NB4 (cell line): ENCODE data around the gene EFTUD2.

ENCODE experiments used
- DNase-seq: peaks from one replicate; pipeline ENCODE4 v3.0.0; 2010; ENCODE audit warnings: low read depth
- H3K4me3 ChIP-seq: one replicate; pipeline ENCODE4 v1.5.1; 2011; ENCODE audit warnings: mild to moderate bottlenecking, low read depth, low read length, moderate library complexity
- MYC ChIP-seq: IDR thresholded peaks from 2 replicates; pipeline ENCODE4 v1.6.1; 2011; ENCODE audit warnings: low read depth, low read length
- POLR2A ChIP-seq: IDR thresholded peaks from 2 replicates; pipeline ENCODE4 v1.6.1; 2011; ENCODE audit warnings: mild to moderate bottlenecking; ENCODE audit not compliant: insufficient read length; ENCODE audit errors: extremely low read depth
- TF ChIP-seq, protein P1 (sequence below): IDR thresholded peaks from one replicate; pipeline ENCODE4 v1.5.1; 2012; ENCODE audit warnings: low read depth, low read length
- TF ChIP-seq, protein P2 (sequence below): IDR thresholded peaks from 2 replicates; pipeline ENCODE4 v1.6.1; 2011; ENCODE audit warnings: low read depth, low read length

EFTUD2 gene

DNA sequence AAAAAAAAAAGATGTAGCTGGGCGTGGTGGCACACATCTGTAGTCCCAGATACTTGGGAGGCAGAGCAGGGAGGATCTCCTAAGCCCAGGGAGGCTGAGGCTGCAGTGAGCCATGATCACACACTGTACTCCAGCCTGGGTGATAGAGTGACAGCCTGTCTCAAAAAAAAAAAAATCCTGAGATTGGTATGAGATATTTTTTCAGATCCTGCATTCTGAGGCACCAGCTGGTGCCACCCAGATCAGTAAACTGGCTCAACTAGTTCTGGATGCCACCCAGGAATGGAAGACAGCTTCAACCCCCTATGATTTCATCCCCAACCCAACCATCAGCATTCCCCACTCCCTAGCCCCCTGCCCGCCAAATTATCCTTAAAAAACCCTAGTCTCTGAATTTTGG lies 62.0 kb downstream of the EFTUD2 start:
- DNase-seq, result no peak
- TF ChIP-seq MYC (no peak), POLR2A (no peak)
- TF ChIP-seq, protein P1, sequence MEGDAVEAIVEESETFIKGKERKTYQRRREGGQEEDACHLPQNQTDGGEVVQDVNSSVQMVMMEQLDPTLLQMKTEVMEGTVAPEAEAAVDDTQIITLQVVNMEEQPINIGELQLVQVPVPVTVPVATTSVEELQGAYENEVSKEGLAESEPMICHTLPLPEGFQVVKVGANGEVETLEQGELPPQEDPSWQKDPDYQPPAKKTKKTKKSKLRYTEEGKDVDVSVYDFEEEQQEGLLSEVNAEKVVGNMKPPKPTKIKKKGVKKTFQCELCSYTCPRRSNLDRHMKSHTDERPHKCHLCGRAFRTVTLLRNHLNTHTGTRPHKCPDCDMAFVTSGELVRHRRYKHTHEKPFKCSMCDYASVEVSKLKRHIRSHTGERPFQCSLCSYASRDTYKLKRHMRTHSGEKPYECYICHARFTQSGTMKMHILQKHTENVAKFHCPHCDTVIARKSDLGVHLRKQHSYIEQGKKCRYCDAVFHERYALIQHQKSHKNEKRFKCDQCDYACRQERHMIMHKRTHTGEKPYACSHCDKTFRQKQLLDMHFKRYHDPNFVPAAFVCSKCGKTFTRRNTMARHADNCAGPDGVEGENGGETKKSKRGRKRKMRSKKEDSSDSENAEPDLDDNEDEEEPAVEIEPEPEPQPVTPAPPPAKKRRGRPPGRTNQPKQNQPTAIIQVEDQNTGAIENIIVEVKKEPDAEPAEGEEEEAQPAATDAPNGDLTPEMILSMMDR, result no peak
- H3K4me3 ChIP-seq, result no peak overlapping the region

DNA sequence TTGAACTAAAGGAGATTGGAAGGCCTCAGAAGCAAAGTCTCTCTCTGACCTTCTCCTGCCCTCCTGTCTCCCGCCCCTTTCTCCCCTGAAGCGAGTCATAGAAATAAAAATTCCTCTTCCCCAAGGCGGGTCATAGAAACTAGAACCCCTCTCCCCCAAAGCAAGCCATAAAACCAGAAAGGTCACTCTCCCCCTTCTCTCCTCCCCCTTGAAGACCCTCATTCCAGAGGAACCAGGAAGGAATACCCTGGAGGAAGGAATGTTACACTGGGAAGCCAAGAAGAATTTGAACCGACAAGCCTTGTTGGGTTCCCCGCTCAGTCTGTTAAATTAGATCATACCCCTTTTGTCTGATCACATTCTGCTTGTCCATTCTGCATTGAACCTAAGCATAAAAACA lies 66.4 kb downstream of the EFTUD2 start:
- no peak overlapping the region for H3K4me3 ChIP-seq
- DNase-seq, result no peak
- TF ChIP-seq MYC (no peak), POLR2A (no peak)
- TF ChIP-seq, protein P2, sequence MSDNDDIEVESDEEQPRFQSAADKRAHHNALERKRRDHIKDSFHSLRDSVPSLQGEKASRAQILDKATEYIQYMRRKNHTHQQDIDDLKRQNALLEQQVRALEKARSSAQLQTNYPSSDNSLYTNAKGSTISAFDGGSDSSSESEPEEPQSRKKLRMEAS, result no peak
- TF ChIP-seq, protein P1, result no peak

DNA sequence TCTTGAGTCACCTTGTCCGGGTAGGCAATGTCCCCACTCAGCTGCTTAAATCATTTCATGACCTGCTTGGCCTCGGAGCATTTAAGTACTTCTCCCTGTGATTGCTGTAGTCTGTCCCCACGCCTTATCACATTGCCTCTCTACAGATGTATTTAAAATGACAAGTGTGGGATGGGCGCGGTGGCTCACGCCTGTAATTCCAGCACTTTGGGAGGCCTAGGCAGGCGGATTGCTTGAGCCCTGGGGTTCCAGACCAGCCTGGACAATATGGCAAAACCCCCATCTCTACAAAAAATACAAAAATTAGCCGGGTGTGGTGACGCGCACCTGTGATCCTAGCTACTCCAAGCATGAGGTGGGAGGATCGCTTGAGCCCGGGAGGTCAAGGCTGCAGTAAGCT lies 67.9 kb downstream of the EFTUD2 start:
- no peak overlapping the region for H3K4me3 ChIP-seq
- TF ChIP-seq POLR2A, result no peak
- TF ChIP-seq, protein P2, result no peak
- TF ChIP-seq, protein P1, result no peak
- no peak for TF ChIP-seq MYC
- no peak for DNase-seq

DNA sequence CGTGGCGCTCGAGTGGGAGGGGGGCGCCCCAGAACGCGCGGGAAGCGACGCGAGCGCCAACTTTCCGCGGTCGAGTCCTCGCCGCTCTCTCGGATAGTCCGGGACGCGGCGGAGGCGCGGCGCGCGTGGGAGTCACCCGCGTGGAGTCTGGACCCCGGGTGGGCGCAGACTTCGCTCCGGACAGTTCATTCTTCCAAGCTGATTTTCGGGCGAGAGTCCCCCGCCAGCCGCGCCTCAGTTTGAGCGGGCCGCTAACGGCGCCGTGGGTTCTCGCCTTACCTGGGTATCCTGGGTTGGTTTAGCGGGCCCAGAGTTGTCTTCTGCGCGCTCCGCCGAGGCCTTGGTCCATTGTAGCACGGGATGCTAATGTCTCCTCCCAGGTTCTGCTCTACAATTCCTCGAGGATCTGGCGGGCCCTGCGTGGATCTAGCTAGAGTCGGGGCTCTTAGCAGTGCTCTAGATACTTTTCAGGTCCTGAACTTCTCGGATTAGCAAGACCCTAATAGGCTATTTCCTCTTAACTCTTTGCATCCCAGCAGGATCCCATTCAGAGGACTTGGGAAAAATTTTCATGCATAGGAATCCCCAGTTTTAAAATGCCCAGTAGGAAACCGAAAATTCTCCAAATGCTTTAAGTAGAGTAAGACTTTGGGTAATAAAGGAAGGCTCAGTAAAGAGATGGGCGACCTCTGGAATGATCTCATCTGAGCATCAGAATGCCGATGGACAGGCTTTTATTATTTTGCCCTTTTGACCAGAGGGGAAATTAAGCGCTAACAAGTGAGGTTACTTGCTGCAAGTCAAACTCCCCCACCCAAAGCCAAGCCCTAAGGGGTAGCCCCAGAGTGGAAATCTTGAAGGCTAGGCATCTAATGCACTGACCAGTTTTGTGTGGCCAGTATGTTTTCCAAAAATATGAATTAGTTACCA lies 68.6 kb downstream of the EFTUD2 start:
- no peak for DNase-seq
- no peak overlapping the region for H3K4me3 ChIP-seq
- TF ChIP-seq, protein P2, result no peak
- no peak for TF ChIP-seq POLR2A

DNA sequence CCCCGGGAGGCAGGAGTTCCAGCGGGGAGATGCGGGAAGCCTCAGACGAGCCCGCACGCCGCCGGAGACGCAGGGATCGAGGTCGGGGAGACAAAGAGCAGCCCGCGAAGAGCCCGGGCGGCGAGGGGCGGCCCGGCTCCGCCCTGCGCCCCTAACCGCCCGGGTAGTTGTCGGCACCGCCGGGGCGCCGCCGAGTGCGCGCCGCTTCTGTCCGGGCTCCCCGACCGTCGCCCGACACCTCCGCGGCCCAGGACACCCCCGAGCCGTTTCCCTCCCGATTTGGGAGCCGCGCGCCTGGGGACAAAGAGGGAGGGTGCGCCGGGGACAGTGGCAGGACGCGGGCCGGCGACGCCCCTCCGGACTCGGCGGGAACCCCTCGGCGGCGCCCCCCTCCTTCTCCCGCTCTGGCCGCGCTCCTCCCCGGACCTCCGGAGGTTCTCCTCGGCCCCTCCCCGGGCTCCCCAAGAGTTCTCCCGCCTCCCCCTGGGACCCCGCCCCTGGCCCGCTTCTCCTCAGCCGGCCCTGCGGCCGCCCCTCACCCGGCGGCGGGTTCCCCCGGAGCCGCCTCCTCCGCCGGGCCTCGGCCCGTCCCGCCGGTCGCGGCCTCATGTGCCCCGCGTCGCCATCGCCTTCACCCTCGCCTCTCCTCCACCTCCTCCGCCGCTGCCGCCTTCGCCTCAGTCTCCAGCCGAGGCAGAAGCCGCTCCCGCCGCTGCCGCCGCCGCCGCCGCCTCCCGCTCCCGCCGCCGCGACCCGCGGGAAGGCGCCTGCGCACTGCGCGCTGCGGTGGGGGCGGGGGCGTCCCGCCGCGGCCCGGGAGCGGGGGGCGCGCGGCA lies 69.5 kb downstream of the EFTUD2 start, which contains the start of gene GJC1:
TSS of gene GJC1 (minus strand) at position 765 of the 836 bp plus-strand sequence. CDS start 24,470 bp downstream, outside the sequence.
- peak within 1 kb of the TSS; percentile 66 for H3K4me3 ChIP-seq
- TF ChIP-seq, protein P2, result no peak
- peak; percentile 59 for DNase-seq

DNA sequence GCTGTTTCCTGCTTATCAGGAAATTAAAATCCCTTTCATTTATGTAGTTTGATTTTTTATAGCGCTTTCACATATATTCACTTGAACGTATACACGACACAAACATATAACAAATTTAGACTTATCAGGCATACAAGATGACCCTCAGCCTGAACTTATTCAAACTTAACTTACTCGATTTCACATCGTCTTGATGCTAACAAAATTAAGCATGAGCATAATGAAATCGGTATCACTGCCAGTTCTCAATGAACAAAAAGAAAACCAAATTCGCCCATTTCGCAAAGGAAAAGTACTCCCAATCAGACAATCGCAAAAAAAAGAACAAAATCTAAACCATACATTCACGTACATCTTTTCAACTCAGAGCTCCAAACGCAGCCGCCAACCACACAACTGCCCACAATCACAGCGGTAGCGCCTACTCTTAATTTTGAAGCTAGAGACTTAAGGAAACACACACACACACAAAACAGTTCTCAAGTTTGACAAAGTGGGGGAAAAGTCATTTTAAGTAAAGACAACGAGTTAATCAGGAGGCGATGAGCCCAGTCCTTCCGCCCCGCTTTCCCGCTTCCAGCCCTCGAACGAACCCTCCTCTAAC lies 70.2 kb downstream of the EFTUD2 start:
- no peak for TF ChIP-seq POLR2A
- TF ChIP-seq, protein P1, result no peak
- TF ChIP-seq, protein P2, result no peak
- TF ChIP-seq MYC, result no peak
- peak; percentile 56 for DNase-seq
- peak overlapping the region; percentile 66 for H3K4me3 ChIP-seq
